HEK293 (cell line): Measurements from ENCODE around the gene SACS.

Experiments
- BCL11B ChIP-seq: fragments of 450-650 bp; formaldehyde crosslinking; IDR thresholded peaks from 2 replicates; pipeline ENCODE4 v1.5.1; 2016; ENCODE audit warnings: low read depth, missing biosample characterization, missing genetic modification characterization
- BCL6B ChIP-seq: fragments of 450-650 bp; formaldehyde crosslinking; IDR thresholded peaks from 2 replicates; pipeline ENCODE4 v1.5.1; 2017; ENCODE audit warnings: missing biosample characterization, missing genetic modification characterization
- ELK4 ChIP-seq: IDR thresholded peaks from 2 replicates; pipeline ENCODE4 v1.6.1; 2011; ENCODE audit warnings: mild to moderate bottlenecking, low read depth, low read length, borderline replicate concordance
- GLIS2 ChIP-seq: fragments of 450-650 bp; formaldehyde crosslinking; IDR thresholded peaks from 2 replicates; pipeline ENCODE4 v1.5.1; 2016; ENCODE audit warnings: missing biosample characterization, missing genetic modification characterization
- HIC1 ChIP-seq: fragments of 450-650 bp; formaldehyde crosslinking; IDR thresholded peaks from 2 replicates; pipeline ENCODE4 v1.5.1; 2016; ENCODE audit warnings: missing biosample characterization, missing genetic modification characterization
- KLF16 ChIP-seq: fragments of 450-650 bp; formaldehyde crosslinking; IDR thresholded peaks from 2 replicates; pipeline ENCODE4 v1.5.1; 2017; ENCODE audit warnings: missing biosample characterization, missing genetic modification characterization
- PRDM10 ChIP-seq: fragments of 450-650 bp; formaldehyde crosslinking; IDR thresholded peaks from 2 replicates; pipeline ENCODE4 v1.5.1; 2016; ENCODE audit warnings: missing biosample characterization, missing genetic modification characterization
- SP3 ChIP-seq: fragments of 450-650 bp; formaldehyde crosslinking; IDR thresholded peaks from 2 replicates; pipeline ENCODE4 v1.5.1; 2016; ENCODE audit warnings: missing biosample characterization, missing genetic modification characterization
- TSHZ1 ChIP-seq: fragments of 450-650 bp; formaldehyde crosslinking; IDR thresholded peaks from 2 replicates; pipeline ENCODE4 v1.5.1; 2016; ENCODE audit warnings: missing biosample characterization, missing genetic modification characterization, borderline replicate concordance
- ZEB2 ChIP-seq: fragments of 450-650 bp; formaldehyde crosslinking; IDR thresholded peaks from 2 replicates; pipeline ENCODE4 v1.5.1; 2016; ENCODE audit warnings: missing biosample characterization, missing genetic modification characterization
- ZFP69B ChIP-seq: fragments of 450-650 bp; formaldehyde crosslinking; IDR thresholded peaks from 2 replicates; pipeline ENCODE4 v1.5.1; 2016; ENCODE audit warnings: missing biosample characterization, missing genetic modification characterization
- ZNF175 ChIP-seq: fragments of 450-650 bp; formaldehyde crosslinking; IDR thresholded peaks from 2 replicates; pipeline ENCODE4 v1.5.1; 2016; ENCODE audit warnings: missing biosample characterization, missing genetic modification characterization
- ZNF239 ChIP-seq: fragments of 450-650 bp; formaldehyde crosslinking; IDR thresholded peaks from 2 replicates; pipeline ENCODE4 v1.5.1; 2016; ENCODE audit warnings: missing biosample characterization, missing genetic modification characterization
- ZNF302 ChIP-seq: fragments of 450-650 bp; formaldehyde crosslinking; IDR thresholded peaks from 2 replicates; pipeline ENCODE4 v1.5.1; 2016; ENCODE audit warnings: missing biosample characterization, missing genetic modification characterization, low read depth
- ZNF335 ChIP-seq: fragments of 450-650 bp; formaldehyde crosslinking; conservative IDR thresholded peaks from 2 replicates; pipeline ENCODE4 v1.5.1; 2016; ENCODE audit warnings: missing biosample characterization, missing genetic modification characterization
- ZNF341 ChIP-seq: fragments of 450-650 bp; formaldehyde crosslinking; IDR thresholded peaks from 2 replicates; pipeline ENCODE4; 2016; ENCODE audit warnings: low read depth, missing biosample characterization, missing genetic modification characterization
- ZNF362 ChIP-seq: fragments of 450-650 bp; formaldehyde crosslinking; IDR thresholded peaks from 2 replicates; pipeline ENCODE4 v1.5.1; 2016; ENCODE audit warnings: missing biosample characterization, missing genetic modification characterization
- ZNF660 ChIP-seq: fragments of 450-650 bp; IDR thresholded peaks from 2 replicates; pipeline ENCODE4 v1.5.1; 2018; ENCODE audit warnings: missing biosample characterization, mild to moderate bottlenecking, missing genetic modification characterization
- ZNF776 ChIP-seq: fragments of 450-650 bp; formaldehyde crosslinking; IDR thresholded peaks from 2 replicates; pipeline ENCODE4 v1.5.0; 2017; ENCODE audit warnings: missing biosample characterization, missing genetic modification characterization, borderline replicate concordance
- ZNF791 ChIP-seq: fragments of 450-650 bp; formaldehyde crosslinking; IDR thresholded peaks from 2 replicates; pipeline ENCODE4 v1.5.1; 2016; ENCODE audit warnings: missing biosample characterization, missing genetic modification characterization
- ZSCAN16 ChIP-seq: fragments of 450-650 bp; formaldehyde crosslinking; IDR thresholded peaks from 2 replicates; pipeline ENCODE4 v1.5.1; 2016; ENCODE audit warnings: missing biosample characterization, missing genetic modification characterization
- ZSCAN18 ChIP-seq: fragments of 450-650 bp; formaldehyde crosslinking; IDR thresholded peaks from 2 replicates; pipeline ENCODE4 v1.5.1; 2016; ENCODE audit warnings: missing biosample characterization, missing genetic modification characterization

SACS gene

GRCh38 chr13:23433171-23434153 lies at the start of gene SACS (continued):
- TF ChIP-seq HIC1 (tag by site-specific recombination) (no peak), PRDM10 (peak; percentile 89), SP3 (tag by site-specific recombination) (no peak), ZEB2 (no peak), GLIS2 (tag by site-specific recombination) (peak; percentile 49), ZNF791 (tag by site-specific recombination) (no peak), ELK4 (no peak), ZNF175 (tag by site-specific recombination) (no peak), ZNF335 (tag by site-specific recombination) (peak; percentile 50; the same call in 1 of the 2 replicates), ZSCAN18 (tag by site-specific recombination) (no peak), ZNF362 (tag by site-specific recombination) (peak; percentile 85), ZNF341 (tag by site-specific recombination) (peak; percentile 68), ZNF776 (tag by site-specific recombination) (no peak), BCL6B (no peak), ZSCAN16 (no peak), ZFP69B (tag by site-specific recombination) (no peak), TSHZ1 (no peak), ZNF302 (no peak), ZNF660 (tag by site-specific recombination) (no peak), KLF16 (no peak), ZNF239 (tag by site-specific recombination) (no peak), BCL11B (tag by site-specific recombination) (no peak)
